ENCODE data around the gene RBMS3.
"Not testable (repeated sequence)": the region's sequence is repeated elsewhere in the genome, so short reads cannot be mapped to it uniquely, and the experiment has no call there.

RBMS3 gene

GRCh38 chr3:29451920-29452319 lies 171.0 kb downstream of the RBMS3 start:
- Histone ChIP-seq H3K4me1 (ENCODE audit: control insufficient read depth, insufficient read depth, low read length, unreplicated experiment) (no peaks in the 10 kb centered on the region), H3K27ac (ENCODE audit: low read depth, low read length) (no peak overlapping the region), H2AFZ (ENCODE audit: low read length, unreplicated experiment) (no peak overlapping the region), H3K36me3 (ENCODE audit: insufficient read depth, low read length) (no peaks in the 10 kb centered on the region), H3K27me3 (ENCODE audit: insufficient read depth, low read length) (no peaks in the 10 kb centered on the region), H3K4me3 (ENCODE audit: low read depth, low read length) (no peak overlapping the region), H3K79me2 (ENCODE audit: control insufficient read depth, insufficient read depth, low read length, unreplicated experiment) (no peaks in the 10 kb centered on the region)

DNA sequence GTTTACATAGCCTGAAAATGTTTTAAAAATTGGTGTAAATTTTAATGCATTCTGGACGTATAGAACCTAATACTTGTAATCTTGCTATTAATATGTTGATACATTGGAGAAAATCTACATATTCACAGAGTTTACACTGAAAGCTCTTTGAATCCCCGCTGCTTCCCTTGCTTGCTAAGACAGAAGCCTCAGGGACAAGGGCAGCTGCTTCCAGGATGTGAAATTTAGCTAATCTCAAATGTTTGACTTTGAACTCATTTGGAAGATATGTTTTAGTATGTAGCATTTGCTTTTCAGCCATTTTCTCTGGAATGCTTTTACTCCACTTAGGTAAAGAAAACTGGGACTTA lies 172.0 kb downstream of the RBMS3 start:
- Histone ChIP-seq H3K36me3 (ENCODE audit: insufficient read depth, low read length) (no peaks in the 10 kb centered on the region), H3K4me1 (ENCODE audit: control insufficient read depth, insufficient read depth, low read length, unreplicated experiment) (no peaks in the 10 kb centered on the region), H3K27ac (ENCODE audit: low read depth, low read length) (no peak overlapping the region), H3K4me3 (ENCODE audit: low read depth, low read length) (no peak overlapping the region), H2AFZ (ENCODE audit: low read length, unreplicated experiment) (no peak overlapping the region), H3K79me2 (ENCODE audit: control insufficient read depth, insufficient read depth, low read length, unreplicated experiment) (no peaks in the 10 kb centered on the region), H3K27me3 (ENCODE audit: insufficient read depth, low read length) (no peaks in the 10 kb centered on the region)

DNA sequence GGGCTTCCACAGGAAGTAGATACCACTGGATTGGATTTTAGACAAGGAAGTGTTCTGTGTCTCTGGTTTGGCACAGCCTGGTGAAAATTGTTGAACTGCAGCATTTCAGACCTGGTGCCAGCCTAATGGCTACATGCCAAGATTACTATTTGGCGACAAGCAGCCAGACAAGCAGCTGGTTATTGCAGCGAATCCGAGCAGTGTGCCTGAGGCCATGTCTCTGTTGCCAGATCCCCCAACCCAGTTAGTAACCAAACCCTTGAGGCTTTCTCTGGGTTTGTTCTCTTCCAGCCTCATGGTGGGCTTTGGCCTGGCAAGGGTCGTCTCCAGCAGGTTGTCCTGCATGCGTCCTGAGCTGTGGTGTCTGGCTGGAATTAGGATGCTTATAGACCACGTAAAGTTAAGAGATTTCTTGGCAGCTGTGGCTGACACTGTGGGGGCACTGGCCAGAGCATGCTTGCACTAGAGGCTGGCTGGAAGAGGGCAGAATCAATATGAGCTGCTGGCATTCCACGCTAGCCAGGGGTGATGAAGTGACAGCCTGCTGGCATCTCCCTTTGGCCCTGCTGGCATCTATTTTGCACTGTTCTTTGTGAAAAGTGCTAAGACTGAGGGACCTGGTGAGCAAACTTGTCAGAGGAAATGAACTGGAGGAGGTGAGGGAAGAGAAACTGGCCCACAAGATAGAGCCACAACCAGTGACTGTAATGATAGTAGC lies 172.6 kb downstream of the RBMS3 start:
- Histone ChIP-seq H3K4me3 (ENCODE audit: low read depth, low read length) (no peak overlapping the region), H3K27me3 (ENCODE audit: insufficient read depth, low read length) (no peaks in the 10 kb centered on the region), H3K27ac (ENCODE audit: low read depth, low read length) (no peak overlapping the region), H2AFZ (ENCODE audit: low read length, unreplicated experiment) (no peak overlapping the region), H3K79me2 (ENCODE audit: control insufficient read depth, insufficient read depth, low read length, unreplicated experiment) (no peaks in the 10 kb centered on the region), H3K4me1 (ENCODE audit: control insufficient read depth, insufficient read depth, low read length, unreplicated experiment) (no peaks in the 10 kb centered on the region), H3K36me3 (ENCODE audit: insufficient read depth, low read length) (no peaks in the 10 kb centered on the region)

GRCh38 chr3:29454161-29454611 lies 173.3 kb downstream of the RBMS3 start:
- Histone ChIP-seq H3K27me3 (ENCODE audit: insufficient read depth, low read length) (no peaks in the 10 kb centered on the region), H3K4me3 (ENCODE audit: low read depth, low read length) (no peak overlapping the region), H3K79me2 (ENCODE audit: control insufficient read depth, insufficient read depth, low read length, unreplicated experiment) (no peaks in the 10 kb centered on the region), H3K27ac (ENCODE audit: low read depth, low read length) (no peak overlapping the region), H3K36me3 (ENCODE audit: insufficient read depth, low read length) (no peaks in the 10 kb centered on the region), H2AFZ (ENCODE audit: low read length, unreplicated experiment) (no peak overlapping the region), H3K4me1 (ENCODE audit: control insufficient read depth, insufficient read depth, low read length, unreplicated experiment) (no peaks in the 10 kb centered on the region)

DNA sequence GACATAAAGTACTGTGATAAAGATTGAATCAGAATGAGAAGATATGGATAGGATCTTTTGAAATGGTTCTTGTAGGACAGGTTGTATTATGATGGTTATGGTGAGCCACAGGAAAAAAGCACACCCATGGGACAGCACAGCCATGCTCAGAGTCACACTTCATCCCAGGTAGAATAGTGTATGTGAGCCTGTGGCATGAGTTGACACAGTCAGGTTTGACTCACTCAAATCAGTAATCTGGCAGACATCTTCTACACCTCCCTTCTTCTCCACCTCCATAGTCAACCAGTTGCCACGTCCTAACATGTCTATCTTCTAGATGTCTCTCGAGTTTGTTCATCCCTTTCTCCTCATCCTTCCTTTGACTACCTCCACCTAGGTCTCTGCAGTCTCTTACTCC lies 176.0 kb downstream of the RBMS3 start:
- Histone ChIP-seq H3K4me1 (ENCODE audit: control insufficient read depth, insufficient read depth, low read length, unreplicated experiment) (no peaks in the 10 kb centered on the region), H3K27ac (ENCODE audit: low read depth, low read length) (no peak overlapping the region), H3K4me3 (ENCODE audit: low read depth, low read length) (no peak overlapping the region), H3K27me3 (ENCODE audit: insufficient read depth, low read length) (no peaks in the 10 kb centered on the region), H3K36me3 (ENCODE audit: insufficient read depth, low read length) (0 out of 2 replicates have a peak, but pooled peaks cover 5% of the 10 kb centered on the region), H2AFZ (ENCODE audit: low read length, unreplicated experiment) (no peak overlapping the region), H3K79me2 (ENCODE audit: control insufficient read depth, insufficient read depth, low read length, unreplicated experiment) (no peaks in the 10 kb centered on the region)

DNA sequence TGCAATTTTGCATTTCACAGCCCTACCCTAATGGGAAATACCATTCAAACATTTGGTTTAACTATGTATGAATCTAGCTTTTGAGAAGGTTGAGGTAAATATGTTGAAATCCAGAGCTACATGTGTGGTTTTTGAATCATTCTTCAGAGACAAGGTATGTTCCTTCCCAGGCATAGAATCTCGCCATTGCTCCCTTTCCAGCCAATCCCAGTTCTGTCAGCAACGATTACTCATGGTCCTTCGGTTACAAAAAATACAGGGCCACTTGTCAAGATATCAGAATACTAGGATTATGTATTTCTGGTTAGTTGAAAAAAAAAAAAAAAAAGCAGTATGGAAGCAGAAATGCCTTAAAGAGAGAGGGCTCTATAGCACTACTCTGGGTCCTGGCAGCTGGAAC lies 182.4 kb downstream of the RBMS3 start:
- Histone ChIP-seq H3K4me1 (ENCODE audit: control insufficient read depth, insufficient read depth, low read length, unreplicated experiment) (no peaks in the 10 kb centered on the region), H3K36me3 (ENCODE audit: insufficient read depth, low read length) (0 out of 2 replicates have a peak, but pooled peaks cover 5% of the 10 kb centered on the region), H3K4me3 (ENCODE audit: low read depth, low read length) (no peak overlapping the region), H3K27me3 (ENCODE audit: insufficient read depth, low read length) (no peaks in the 10 kb centered on the region), H3K79me2 (ENCODE audit: control insufficient read depth, insufficient read depth, low read length, unreplicated experiment) (no peaks in the 10 kb centered on the region), H3K27ac (ENCODE audit: low read depth, low read length) (no peak overlapping the region), H2AFZ (ENCODE audit: low read length, unreplicated experiment) (no peak overlapping the region)

DNA sequence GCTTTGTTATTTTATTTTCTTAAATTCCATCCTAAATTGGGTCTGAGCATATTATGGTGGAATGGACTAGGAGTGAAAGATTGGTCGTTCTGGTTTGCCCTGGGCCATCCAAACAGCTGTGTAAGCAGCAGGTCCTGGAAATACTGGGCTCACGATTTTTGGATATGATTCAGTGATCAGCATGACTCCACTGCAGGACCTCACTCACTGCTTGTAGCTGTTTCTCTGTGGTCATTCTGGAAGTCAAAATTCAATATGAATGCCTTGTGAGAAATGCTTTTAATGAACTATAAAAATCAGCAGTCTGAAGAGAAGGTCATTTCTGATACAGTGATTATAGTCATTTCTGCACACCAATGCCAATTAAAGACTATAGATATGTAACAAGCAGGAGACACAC lies 185.0 kb downstream of the RBMS3 start:
- Histone ChIP-seq H2AFZ (ENCODE audit: low read length, unreplicated experiment) (no peak overlapping the region), H3K27me3 (ENCODE audit: insufficient read depth, low read length) (no peaks in the 10 kb centered on the region), H3K4me3 (ENCODE audit: low read depth, low read length) (no peak overlapping the region), H3K27ac (ENCODE audit: low read depth, low read length) (no peak overlapping the region), H3K79me2 (ENCODE audit: control insufficient read depth, insufficient read depth, low read length, unreplicated experiment) (no peaks in the 10 kb centered on the region), H3K36me3 (ENCODE audit: insufficient read depth, low read length) (no peaks in the 10 kb centered on the region), H3K4me1 (ENCODE audit: control insufficient read depth, insufficient read depth, low read length, unreplicated experiment) (no peaks in the 10 kb centered on the region)

- no peak overlapping the region for H3K4me3 ChIP-seq (ENCODE audit: low read depth, low read length)
- no peak overlapping the region for H2AFZ ChIP-seq (ENCODE audit: low read length, unreplicated experiment)
- H3K36me3 ChIP-seq (ENCODE audit: insufficient read depth, low read length): no peaks in the 10 kb centered on the region
- H3K27ac ChIP-seq (ENCODE audit: low read depth, low read length): no peak overlapping the region
- H3K79me2 ChIP-seq (ENCODE audit: control insufficient read depth, insufficient read depth, low read length, unreplicated experiment): no peaks in the 10 kb centered on the region
- no peaks in the 10 kb centered on the region for H3K27me3 ChIP-seq (ENCODE audit: insufficient read depth, low read length)
- H3K4me1 ChIP-seq (ENCODE audit: control insufficient read depth, insufficient read depth, low read length, unreplicated experiment): no peaks in the 10 kb centered on the region
These were observed 185.6 kb downstream of the RBMS3 start for GRCh38 chr3:29466442-29466841.

DNA sequence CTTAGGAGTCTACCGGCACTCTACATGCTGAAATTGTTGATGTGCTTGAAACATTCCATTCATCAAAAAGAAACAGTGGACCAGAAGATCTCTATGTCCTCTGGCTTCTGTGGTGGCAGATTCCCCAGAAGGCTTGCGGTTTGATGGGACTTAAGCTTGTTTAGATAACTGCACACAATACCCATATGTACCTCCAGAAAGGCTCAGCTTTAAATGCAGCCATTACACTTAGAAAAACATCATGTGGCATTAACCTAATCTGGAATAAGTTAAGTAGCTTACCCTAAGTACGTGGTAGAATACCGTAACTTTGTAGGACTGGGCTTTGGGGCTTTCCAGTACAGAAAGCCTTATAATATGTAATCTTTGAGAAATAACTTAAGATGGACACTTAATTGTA lies 187.3 kb downstream of the RBMS3 start:
- 0 out of 2 replicates have a peak, but pooled peaks cover 5% of the 10 kb centered on the region for H3K36me3 ChIP-seq (ENCODE audit: insufficient read depth, low read length)
- no peaks in the 10 kb centered on the region for H3K4me1 ChIP-seq (ENCODE audit: control insufficient read depth, insufficient read depth, low read length, unreplicated experiment)
- H3K79me2 ChIP-seq (ENCODE audit: control insufficient read depth, insufficient read depth, low read length, unreplicated experiment): no peaks in the 10 kb centered on the region
- H3K27ac ChIP-seq (ENCODE audit: low read depth, low read length): no peak overlapping the region
- H2AFZ ChIP-seq (ENCODE audit: low read length, unreplicated experiment): no peak overlapping the region
- no peaks in the 10 kb centered on the region for H3K27me3 ChIP-seq (ENCODE audit: insufficient read depth, low read length)
- no peak overlapping the region for H3K4me3 ChIP-seq (ENCODE audit: low read depth, low read length)

GRCh38 chr3:29473481-29474170 lies 192.8 kb downstream of the RBMS3 start:
- not testable (repeated sequence) for H2AFZ ChIP-seq (ENCODE audit: low read length, unreplicated experiment); H3K79me2 ChIP-seq (ENCODE audit: control insufficient read depth, insufficient read depth, low read length, unreplicated experiment); H3K36me3 ChIP-seq (ENCODE audit: insufficient read depth, low read length); H3K4me1 ChIP-seq (ENCODE audit: control insufficient read depth, insufficient read depth, low read length, unreplicated experiment); H3K4me3 ChIP-seq (ENCODE audit: low read depth, low read length); H3K27me3 ChIP-seq (ENCODE audit: insufficient read depth, low read length); H3K27ac ChIP-seq (ENCODE audit: low read depth, low read length)

DNA sequence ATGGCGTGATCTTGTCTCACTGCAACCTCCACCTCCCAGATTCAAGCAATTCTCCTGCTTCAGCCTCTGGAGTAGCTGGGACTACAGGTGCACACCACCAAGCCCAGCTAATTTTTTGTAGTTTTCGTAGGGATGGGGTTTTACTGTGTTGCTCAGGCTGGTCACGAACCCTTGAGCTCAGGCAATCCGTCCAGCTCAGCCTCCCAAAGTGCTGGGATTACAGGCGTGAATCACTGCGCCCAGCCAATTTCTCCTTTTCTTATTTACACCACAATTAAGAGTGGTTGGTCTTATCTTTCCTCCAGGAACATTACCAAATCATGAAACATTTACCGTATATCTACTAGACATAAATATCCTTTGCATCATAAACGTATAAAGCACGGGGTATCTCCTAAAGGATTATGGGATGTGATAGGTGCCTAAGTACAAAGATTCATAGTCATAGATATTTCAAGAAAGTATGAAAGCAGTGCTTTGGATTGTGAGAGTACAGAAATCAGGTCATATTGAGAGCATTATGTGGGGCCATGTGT lies 194.5 kb downstream of the RBMS3 start:
- no peak overlapping the region for H3K27ac ChIP-seq (ENCODE audit: low read depth, low read length)
- no peak overlapping the region for H2AFZ ChIP-seq (ENCODE audit: low read length, unreplicated experiment)
- no peaks in the 10 kb centered on the region for H3K79me2 ChIP-seq (ENCODE audit: control insufficient read depth, insufficient read depth, low read length, unreplicated experiment)

More for the DNA sequence above, 194.5 kb downstream of the RBMS3 start:
- Histone ChIP-seq H3K27me3 (ENCODE audit: insufficient read depth, low read length) (no peaks in the 10 kb centered on the region), H3K4me3 (ENCODE audit: low read depth, low read length) (no peak overlapping the region), H3K36me3 (ENCODE audit: insufficient read depth, low read length) (0 out of 2 replicates have a peak, but pooled peaks cover 13% of the 10 kb centered on the region), H3K4me1 (ENCODE audit: control insufficient read depth, insufficient read depth, low read length, unreplicated experiment) (no peaks in the 10 kb centered on the region)
